Naive thymus-derived CD8-positive, alpha-beta T cell (primary cell): ENCODE results near the gene HSBP1L1. TPM values are rescaled to one million over a fixed set of nuclear protein-coding genes. Genes with fewer than 3 reads are reported as not detected.
"Not testable (repeated sequence)": the region's sequence is repeated elsewhere in the genome, so short reads cannot be mapped to it uniquely, and the experiment has no call there.

ENCODE experiments used
- ATAC-seq, 2 donors: fragments of 150-1000 bp; cut with Tn5 transposase in 1 of 2; sonication (Bioruptor Pico), chemical (Tn5 transposase) in 1 of 2; 1 replicate in 1 of 2; 2 replicates in 1 of 2; pipeline ENCODE4 v1.10.0; 2021; ENCODE audit warnings: mild to moderate bottlenecking in 2 of 2, moderate library complexity in 2 of 2
- POLR2A ChIA-PET: fragments of 350-600 bp; sonication (Branson Sonifier 250); formaldehyde crosslinking; loops from one replicate; lab custom pipeline; 2021; ENCODE audit warnings: antibody characterized with exemption; lab: Charles Lee
- DNase-seq, 10 donors: peaks; one replicate each; pipeline versions ENCODE4 v3.0.0 to v3.0.0-alpha.2; 2020 to 2022
- H3K27ac Mint-ChIP-seq, 10 donors: one replicate each; pipeline ENCODE4 v1.8.0; 2020 to 2022; ENCODE audit warnings: mild to moderate bottlenecking in 10 of 10, mixed read lengths in 10 of 10, moderate library complexity in 4 of 10, inconsistent platforms in 1 of 10
- H3K27me3 Mint-ChIP-seq, 5 donors: one replicate each; pipeline ENCODE4 v1.8.0; 2021 to 2022; ENCODE audit warnings: mixed read lengths in 5 of 5
- H3K36me3 Mint-ChIP-seq, 3 donors: one replicate each; pipeline ENCODE4 v1.8.0; 2020 to 2022; ENCODE audit warnings: mixed read lengths in 3 of 3, mild to moderate bottlenecking in 2 of 3, inconsistent platforms in 1 of 3
- H3K4me1 Mint-ChIP-seq, 4 donors: one replicate each; pipeline ENCODE4 v1.8.0; 2021 to 2022; ENCODE audit warnings: mixed read lengths in 4 of 4
- H3K4me3 Mint-ChIP-seq, 10 donors: one replicate each; pipeline ENCODE4 v1.8.0; 2020 to 2022; ENCODE audit warnings: mild to moderate bottlenecking in 10 of 10, mixed read lengths in 10 of 10, moderate library complexity in 6 of 10, inconsistent platforms in 1 of 10
- H3K9me3 Mint-ChIP-seq, 9 donors: one replicate each; pipeline ENCODE4 v1.8.0; 2020 to 2022; ENCODE audit warnings: mixed read lengths in 9 of 9, mild to moderate bottlenecking in 3 of 9, inconsistent platforms in 1 of 9, moderate library complexity in 1 of 9
- polyA plus RNA-seq, 3 donors: library from polyadenylated mRNA; unstranded; fragments of 300-500 nt; fragmentation: Illumina TruSeq; gene quantifications; one replicate each; pipeline ENCODE4 v1.2.3, GENCODE V29; 2021
- total RNA-seq, 8 experiments: library from RNA in 2 of 8; stranded (reverse) in 2 of 8; gene quantifications; one replicate each; pipeline ENCODE4 v1.2.3 and lab custom pipeline; 2021 to 2026

The HSBP1L1 gene
- total and polyA plus RNA-seq, 5 experiments from 2014 or later = 11.2 to 54.5 (median 24.5) TPM

- ATAC-seq (no peak), DNase-seq (no peak)
- H3K27me3 Mint-ChIP-seq = no peaks in the 10 kb centered on the region
- POLR2A ChIA-PET = interaction anchor here (1.1 to 1.2 kb wide), 2 partner anchors 50 to 70 kb away, joined by 3 to 4 read pairs; no protein-coding TSS in a partner anchor
- peaks cover 0 to 55% (median 0%) of the 10 kb centered on the region in 3 donors for H3K36me3 Mint-ChIP-seq
- H3K4me3 Mint-ChIP-seq = peak overlapping the region; percentile 37 to 84 (median 65)
- H3K9me3 Mint-ChIP-seq = no peaks in the 10 kb centered on the region
- H3K27ac Mint-ChIP-seq = peak overlapping the region in 9 of 10 donors; percentile 37 to 93 (median 83)
- H3K4me1 Mint-ChIP-seq = peaks cover 32 to 81% (median 79%) of the 10 kb centered on the region in 4 donors
Observed at GRCh38 chr18:79983793-79984192, 19.4 kb downstream of the HSBP1L1 start.

DNA sequence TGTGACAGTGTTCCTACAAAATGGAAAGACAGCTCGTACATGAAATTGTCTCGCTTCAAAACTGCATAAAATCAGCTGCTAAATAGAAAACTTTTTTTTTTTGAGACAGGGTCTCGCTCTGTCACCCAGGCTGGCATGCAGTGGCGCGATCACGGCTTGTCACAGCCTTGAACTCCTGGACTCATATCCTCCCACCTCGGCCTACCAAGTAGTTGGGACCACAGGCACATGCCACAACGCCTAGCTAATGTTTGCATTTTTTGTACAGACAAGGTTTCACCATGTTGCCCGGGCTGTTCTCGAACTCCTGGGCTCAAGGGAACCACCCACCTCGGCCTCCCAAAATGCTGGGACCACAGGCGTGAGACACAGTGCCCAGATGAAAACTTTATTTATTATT is 20.7 kb downstream of the HSBP1L1 start:
- no peak for DNase-seq
- Mint-ChIP-seq H3K27ac (peak overlapping the region in 6 of 10 donors; percentile 1 to 70 (median 39)), H3K9me3 (no peaks in the 10 kb centered on the region), H3K4me1 (peaks cover 28 to 75% (median 69%) of the 10 kb centered on the region in 4 donors), H3K36me3 (peaks cover 0 to 45% (median 0%) of the 10 kb centered on the region in 3 donors), H3K27me3 (no peaks in the 10 kb centered on the region), H3K4me3 (peak overlapping the region in 8 of 10 donors; percentile 32 to 84 (median 53))
- POLR2A ChIA-PET = interaction anchor here (0.6 to 1.3 kb wide), 4 partner anchors 19 to 100 kb away, joined by 3 to 4 read pairs (median 4); partner anchors contain the start of gene HSBP1L1
- ATAC-seq = no peak

GRCh38 chr18:79986726-79987125 is 22.3 kb downstream of the HSBP1L1 start:
- POLR2A ChIA-PET = interaction anchor here (1.1 to 3.5 kb wide), 4 partner anchors 22 to 47 kb away, joined by 4 to 21 read pairs (median 12); partner anchors contain the start of genes HSBP1L1, RBFA and SLC66A2

GRCh38 chr18:79987566-79987965 is 23.1 kb downstream of the HSBP1L1 start:
- Mint-ChIP-seq H3K27me3 (no peaks in the 10 kb centered on the region), H3K4me3 (peak overlapping the region; percentile 84 to 97 (median 87)), H3K36me3 (peaks cover 0 to 32% (median 0%) of the 10 kb centered on the region in 3 donors), H3K4me1 (peaks cover 17 to 54% (median 50%) of the 10 kb centered on the region in 4 donors), H3K9me3 (no peaks in the 10 kb centered on the region), H3K27ac (peak overlapping the region; percentile 81 to 98 (median 88))
- ATAC-seq (no peak), DNase-seq (peak in 1 of 10 donors; percentile 10)
- POLR2A ChIA-PET = interaction anchor here (0.5 to 3.5 kb wide), 7 partner anchors 23 to 308 kb away, joined by 3 to 21 read pairs (median 6); partner anchors contain the start of genes HSBP1L1, RBFA and SLC66A2

More at GRCh38 chr18:79986726-79987125, 22.3 kb downstream of the HSBP1L1 start:
- peaks cover 0 to 40% (median 0%) of the 10 kb centered on the region in 3 donors for H3K36me3 Mint-ChIP-seq
- no peak for DNase-seq
- peaks cover 24 to 62% (median 58%) of the 10 kb centered on the region in 4 donors for H3K4me1 Mint-ChIP-seq
- no peak for ATAC-seq
- H3K27me3 Mint-ChIP-seq = no peaks in the 10 kb centered on the region
- no peaks in the 10 kb centered on the region for H3K9me3 Mint-ChIP-seq
- H3K4me3 Mint-ChIP-seq = peak overlapping the region; percentile 84 to 97 (median 87)
- H3K27ac Mint-ChIP-seq = peak overlapping the region; percentile 81 to 98 (median 88)

- H3K27ac Mint-ChIP-seq = peak overlapping the region; percentile 82 to 98 (median 90)
- peaks cover 0 to 31% (median 0%) of the 10 kb centered on the region in 3 donors for H3K36me3 Mint-ChIP-seq
- peak overlapping the region; percentile 84 to 97 (median 87) for H3K4me3 Mint-ChIP-seq
- POLR2A ChIA-PET = interaction anchor here (0.9 to 3.5 kb wide), 6 partner anchors 23 to 309 kb away, joined by 3 to 21 read pairs (median 4); partner anchors contain the start of genes HSBP1L1, RBFA and SLC66A2
- DNase-seq (peak; percentile 55 to 81 (median 66)), ATAC-seq (peak; percentile 75 to 78)
- no peaks in the 10 kb centered on the region for H3K27me3 Mint-ChIP-seq
- H3K9me3 Mint-ChIP-seq = no peaks in the 10 kb centered on the region
- H3K4me1 Mint-ChIP-seq = peaks cover 16 to 49% (median 45%) of the 10 kb centered on the region in 4 donors
Observed at GRCh38 chr18:79988071-79988450, 23.6 kb downstream of the HSBP1L1 start.

- peaks cover 16 to 43% (median 39%) of the 10 kb centered on the region in 4 donors for H3K4me1 Mint-ChIP-seq
- POLR2A ChIA-PET = interaction anchor here (0.9 to 3.5 kb wide), 9 partner anchors 24 to 309 kb away, joined by 3 to 21 read pairs (median 3); partner anchors contain the start of genes HSBP1L1, RBFA and SLC66A2
Observed at GRCh38 chr18:79988451-79989194, 24.2 kb downstream of the HSBP1L1 start, which contains the start of gene TXNL4A. Gene TXNL4A (minus strand): TSS chr18:79988563. CDS start chr18:79988392, 171 bp downstream.

GRCh38 chr18:79989195-79989497 is 24.7 kb downstream of the HSBP1L1 start:
- no peaks in the 10 kb centered on the region for H3K27me3 Mint-ChIP-seq
- H3K36me3 Mint-ChIP-seq = peaks cover 0 to 26% (median 0%) of the 10 kb centered on the region in 3 donors
- H3K4me3 Mint-ChIP-seq = peak overlapping the region; percentile 84 to 97 (median 93)
- peaks cover 11 to 38% (median 34%) of the 10 kb centered on the region in 4 donors for H3K4me1 Mint-ChIP-seq
- H3K9me3 Mint-ChIP-seq = no peaks in the 10 kb centered on the region
- POLR2A ChIA-PET = interaction anchor here (1.0 to 3.5 kb wide), 7 partner anchors 25 to 159 kb away, joined by 3 to 21 read pairs (median 4); partner anchors contain the start of genes HSBP1L1, RBFA and SLC66A2
- peak overlapping the region; percentile 77 to 98 (median 97) for H3K27ac Mint-ChIP-seq
- ATAC-seq (no peak), DNase-seq (no peak)

More at GRCh38 chr18:79988451-79989194, 24.2 kb downstream of the HSBP1L1 start, which contains the start of gene TXNL4A:
- Mint-ChIP-seq H3K27me3 (no peaks in the 10 kb centered on the region), H3K9me3 (no peaks in the 10 kb centered on the region), H3K4me3 (peak within 1 kb of the TSS; percentile 84 to 97 (median 93)), H3K36me3 (peaks cover 0 to 31% (median 0%) of the 10 kb centered on the region in 3 donors), H3K27ac (peak within 1 kb of the TSS; percentile 92 to 98 (median 97))
- ATAC-seq = peak; percentile 90 to 93
- DNase-seq = peak in 9 of 10 donors; percentile 78 to 91 (median 84)

GRCh38 chr18:79991494-79991893 is 27.1 kb downstream of the HSBP1L1 start:
- POLR2A ChIA-PET = no interaction called here
- DNase-seq (no peak), ATAC-seq (no peak)
- Mint-ChIP-seq H3K9me3 (no peaks in the 10 kb centered on the region), H3K27me3 (peaks cover 0 to 1% (median 0%) of the 10 kb centered on the region in 5 donors), H3K4me1 (peaks cover 8 to 18% (median 14%) of the 10 kb centered on the region in 4 donors), H3K36me3 (peaks cover 0 to 5% (median 0%) of the 10 kb centered on the region in 3 donors), H3K27ac (peak overlapping the region in 1 of 10 donors; percentile 63), H3K4me3 (no peak overlapping the region)

- H3K4me3 Mint-ChIP-seq, POLR2A ChIA-PET, DNase-seq, H3K4me1 Mint-ChIP-seq, ATAC-seq, H3K27ac Mint-ChIP-seq, H3K27me3 Mint-ChIP-seq: not testable (repeated sequence)
- Mint-ChIP-seq H3K36me3 (peaks cover 0 to 16% (median 12%) of the 10 kb centered on the region in 3 donors), H3K9me3 (peaks cover 5 to 24% (median 12%) of the 10 kb centered on the region in 9 donors)
Observed at GRCh38 chr18:79999701-80000100, 35.3 kb downstream of the HSBP1L1 start.

- Mint-ChIP-seq H3K4me3 (no peak overlapping the region), H3K9me3 (peaks cover 5 to 24% (median 12%) of the 10 kb centered on the region in 9 donors), H3K36me3 (peaks cover 0 to 16% (median 12%) of the 10 kb centered on the region in 3 donors), H3K27me3 (peaks cover 0 to 4% (median 0%) of the 10 kb centered on the region in 5 donors), H3K27ac (no peak overlapping the region), H3K4me1 (no peaks in the 10 kb centered on the region)
- DNase-seq (no peak), ATAC-seq (no peak)
- POLR2A ChIA-PET = no interaction called here
Observed at GRCh38 chr18:80000877-80001276, 36.4 kb downstream of the HSBP1L1 start.

DNA sequence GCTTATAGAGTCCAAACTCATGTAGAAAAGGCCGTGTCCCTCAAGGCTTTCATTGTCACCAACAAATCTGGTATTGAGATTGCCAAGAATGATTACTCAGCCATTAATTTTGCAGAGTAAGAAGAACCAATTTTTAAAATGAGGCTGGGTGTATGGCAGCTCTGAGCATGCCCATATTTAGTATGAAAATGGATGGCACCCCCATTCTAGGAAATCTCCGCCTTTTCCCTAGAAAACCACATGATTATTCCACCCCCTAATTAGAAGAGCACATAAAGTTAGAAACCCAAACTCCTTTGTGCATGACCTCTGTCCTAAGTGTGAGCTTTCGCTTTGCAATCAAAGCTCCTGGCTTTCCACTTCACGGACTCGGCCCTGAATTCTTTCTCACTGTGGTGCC is 38.0 kb downstream of the HSBP1L1 start:
- DNase-seq (no peak), ATAC-seq (no peak)
- Mint-ChIP-seq H3K36me3 (peaks cover 0 to 16% (median 16%) of the 10 kb centered on the region in 3 donors), H3K27ac (no peak overlapping the region), H3K4me3 (no peak overlapping the region), H3K9me3 (peaks cover 5 to 30% (median 21%) of the 10 kb centered on the region in 9 donors), H3K27me3 (peaks cover 0 to 4% (median 0%) of the 10 kb centered on the region in 5 donors), H3K4me1 (no peaks in the 10 kb centered on the region)
- POLR2A ChIA-PET = no interaction called here
